Natural killer cell treated with Interleukin-12 subunit alpha and Interleukin-12 subunit beta and Interleukin-15 and Interleukin-18, amount 100 ng/mL, for 72 hours (primary cell): ENCODE results near the gene FN1. TPM values are rescaled to one million over a fixed set of nuclear protein-coding genes. Genes with fewer than 3 reads are reported as not detected.

Source experiments
- ATAC-seq, 2 donors: fragments of 150-1000 bp; cut with Tn5 transposase in 1 of 2; sonication (Bioruptor Pico), chemical (Tn5 transposase) in 1 of 2; 2 replicates each; pipeline ENCODE4 v1.10.0; 2021
- DNase-seq: peaks from one replicate; pipeline ENCODE4 v3.0.0; 2022; ENCODE audit warnings: low spot score
- H3K27ac Mint-ChIP-seq, 2 donors: 1 replicate in 1 of 2; 2 replicates in 1 of 2; pipeline ENCODE4 v1.8.0; 2022; ENCODE audit warnings: mixed read lengths in 2 of 2, mild to moderate bottlenecking in 1 of 2, moderate library complexity in 1 of 2
- H3K27me3 Mint-ChIP-seq, 2 donors: 1 replicate in 1 of 2; 2 replicates in 1 of 2; pipeline ENCODE4 v1.8.0; 2022; ENCODE audit warnings: mixed read lengths in 2 of 2
- H3K36me3 Mint-ChIP-seq: one replicate; pipeline ENCODE4 v1.8.0; 2022; ENCODE audit warnings: mixed read lengths
- H3K4me1 Mint-ChIP-seq, 2 donors: 1 replicate in 1 of 2; 2 replicates in 1 of 2; pipeline ENCODE4 v1.8.0; 2022; ENCODE audit warnings: low read depth in 2 of 2, mixed read lengths in 2 of 2, mild to moderate bottlenecking in 1 of 2
- H3K4me3 Mint-ChIP-seq: one replicate; pipeline ENCODE4 v1.8.0; 2022; ENCODE audit warnings: mixed read lengths
- H3K9me3 Mint-ChIP-seq: 2 replicates; pipeline ENCODE4 v1.8.0; 2022; ENCODE audit warnings: mixed read lengths
- total RNA-seq, 2 donors: library from RNA; stranded (reverse); gene quantifications; one replicate each; pipeline ENCODE4 v1.2.3, GENCODE V29; 2022

The FN1 gene
- total RNA-seq, 2 donors from 2014 or later, result 8.7 to 8.8 TPM

DNA sequence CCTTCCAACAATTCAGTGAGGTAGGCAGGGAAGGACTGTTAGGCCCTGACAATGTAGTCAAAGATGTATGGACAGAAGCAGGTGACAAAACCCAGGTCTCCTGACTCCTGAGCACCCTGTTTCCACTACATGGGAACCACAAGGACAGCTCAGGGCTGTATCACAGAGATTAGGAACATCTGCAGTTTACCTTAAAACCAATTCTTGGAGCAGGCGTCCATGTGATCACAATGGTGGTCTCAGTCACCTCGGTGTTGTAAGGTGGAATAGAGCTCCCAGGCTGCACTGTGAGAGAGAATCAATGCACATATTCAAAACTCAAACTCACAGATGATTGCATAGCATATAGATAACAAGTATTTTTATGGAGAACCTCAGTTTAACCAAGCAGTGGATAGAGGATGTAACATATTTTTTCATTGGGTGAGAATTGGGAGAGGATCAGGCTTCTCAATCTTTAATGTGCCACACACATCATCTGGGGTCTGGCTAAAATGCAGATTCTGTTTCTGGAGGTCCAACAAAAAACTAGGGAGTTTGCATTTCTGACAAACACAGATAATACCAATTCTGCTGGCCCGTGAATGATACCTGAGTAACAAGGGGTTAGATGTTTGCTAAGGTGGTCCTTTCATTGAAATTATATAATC, 36.7 kb downstream of the FN1 start:
- no peak overlapping the region for H3K27ac Mint-ChIP-seq
- DNase-seq (no peak), ATAC-seq (no peak)
- no peaks in the 10 kb centered on the region for H3K4me1 Mint-ChIP-seq
- no peaks in the 10 kb centered on the region for H3K9me3 Mint-ChIP-seq
- no peaks in the 10 kb centered on the region for H3K36me3 Mint-ChIP-seq
- H3K4me3 Mint-ChIP-seq, result no peak overlapping the region
- peaks cover 5 to 15% of the 10 kb centered on the region in 2 donors for H3K27me3 Mint-ChIP-seq

GRCh38 chr2:215397632-215398341, 38.1 kb downstream of the FN1 start:
- no peaks in the 10 kb centered on the region for H3K9me3 Mint-ChIP-seq
- no peaks in the 10 kb centered on the region for H3K4me1 Mint-ChIP-seq
- DNase-seq (no peak), ATAC-seq (no peak)
- H3K36me3 Mint-ChIP-seq, result no peaks in the 10 kb centered on the region
- no peak overlapping the region for H3K27ac Mint-ChIP-seq
- peaks cover 5 to 18% of the 10 kb centered on the region in 2 donors for H3K27me3 Mint-ChIP-seq
- H3K4me3 Mint-ChIP-seq, result no peak overlapping the region

GRCh38 chr2:215396595-215397313, 39.1 kb downstream of the FN1 start:
- no peak overlapping the region for H3K4me3 Mint-ChIP-seq
- DNase-seq (no peak), ATAC-seq (peak in 1 of 2 donors; percentile 28)
- H3K36me3 Mint-ChIP-seq, result no peaks in the 10 kb centered on the region
- H3K9me3 Mint-ChIP-seq, result no peaks in the 10 kb centered on the region
- H3K4me1 Mint-ChIP-seq, result no peaks in the 10 kb centered on the region
- H3K27me3 Mint-ChIP-seq, result peaks cover 5 to 21% of the 10 kb centered on the region in 2 donors
- H3K27ac Mint-ChIP-seq, result no peak overlapping the region

- no peaks in the 10 kb centered on the region for H3K36me3 Mint-ChIP-seq
- no peak for DNase-seq
- H3K27ac Mint-ChIP-seq, result no peak overlapping the region
- peaks cover 7 to 21% of the 10 kb centered on the region in 2 donors for H3K27me3 Mint-ChIP-seq
- no peaks in the 10 kb centered on the region for H3K9me3 Mint-ChIP-seq
- no peak for ATAC-seq
- no peaks in the 10 kb centered on the region for H3K4me1 Mint-ChIP-seq
- no peak overlapping the region for H3K4me3 Mint-ChIP-seq
Observed at GRCh38 chr2:215395687-215396460, 40.0 kb downstream of the FN1 start.

DNA sequence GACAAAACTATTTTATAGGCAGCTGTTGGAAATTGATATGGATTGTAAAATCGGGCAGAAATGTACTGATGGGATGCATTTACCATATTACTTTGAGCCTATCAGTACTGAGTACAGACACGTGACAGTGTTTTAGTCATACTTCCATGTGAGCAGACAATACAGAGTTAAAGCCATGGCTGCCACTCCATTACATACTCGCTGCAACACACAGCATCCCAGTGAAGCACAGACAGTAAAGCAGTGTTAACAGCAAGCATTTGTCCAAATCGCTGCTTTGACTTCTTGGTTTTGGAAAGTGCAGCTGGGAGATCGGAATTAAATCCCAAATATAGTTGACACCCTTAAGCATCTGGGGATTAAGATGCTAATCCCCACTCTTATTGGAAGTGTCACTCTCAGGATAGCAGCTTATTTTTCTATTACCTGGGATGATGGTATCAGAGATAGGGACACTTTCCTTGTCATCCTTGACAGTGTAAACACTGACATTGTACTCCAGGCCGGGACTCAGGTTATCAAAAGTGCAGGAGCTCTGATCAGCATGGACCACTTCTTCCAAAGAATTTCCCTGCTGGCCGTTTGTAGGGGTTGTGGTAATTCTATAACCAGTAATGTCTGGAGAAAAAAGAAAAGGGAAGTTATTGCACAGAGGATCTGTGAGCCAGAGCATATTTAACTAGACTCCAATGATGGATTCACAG, 41.6 kb downstream of the FN1 start:
- no peaks in the 10 kb centered on the region for H3K9me3 Mint-ChIP-seq
- DNase-seq, result no peak

DNA sequence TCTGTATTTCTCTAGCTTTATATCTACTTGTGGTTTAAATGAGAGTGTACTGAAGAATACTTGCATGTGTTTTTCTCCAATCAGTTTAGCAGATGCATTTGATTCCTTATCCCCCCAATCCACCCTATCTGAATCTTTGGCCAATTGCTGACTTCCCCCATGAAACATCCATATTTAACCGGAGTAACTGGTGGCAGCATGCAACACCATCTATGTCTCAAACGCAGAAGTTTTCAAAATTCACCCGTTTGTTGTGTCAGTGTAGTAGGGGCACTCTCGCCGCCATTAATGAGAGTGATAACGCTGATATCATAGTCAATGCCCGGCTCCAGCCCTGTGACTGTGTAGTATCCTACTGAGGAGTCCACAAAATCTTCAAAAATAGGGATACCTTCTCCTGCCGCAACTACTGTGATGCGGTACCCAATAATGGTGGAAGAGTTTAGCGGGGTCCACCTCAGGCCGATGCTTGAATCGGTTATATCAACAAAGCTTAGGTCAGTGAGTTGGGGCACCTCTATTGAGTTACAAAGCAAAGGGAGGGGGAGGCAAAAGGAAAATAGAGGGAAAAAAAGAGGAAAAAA, 43.1 kb downstream of the FN1 start:
- H3K36me3 Mint-ChIP-seq, result no peaks in the 10 kb centered on the region
- no peak overlapping the region for H3K4me3 Mint-ChIP-seq
- peaks cover 5 to 7% of the 10 kb centered on the region in 2 donors for H3K27me3 Mint-ChIP-seq
- H3K27ac Mint-ChIP-seq, result no peak overlapping the region
- no peaks in the 10 kb centered on the region for H3K4me1 Mint-ChIP-seq
- DNase-seq, result no peak
- H3K9me3 Mint-ChIP-seq, result no peaks in the 10 kb centered on the region
- ATAC-seq, result no peak

More for the DNA sequence above, 41.6 kb downstream of the FN1 start:
- H3K27ac Mint-ChIP-seq, result no peak overlapping the region
- H3K4me1 Mint-ChIP-seq, result no peaks in the 10 kb centered on the region
- H3K36me3 Mint-ChIP-seq, result no peaks in the 10 kb centered on the region
- no peak overlapping the region for H3K4me3 Mint-ChIP-seq
- no peak for ATAC-seq
- H3K27me3 Mint-ChIP-seq, result peaks cover 7 to 17% of the 10 kb centered on the region in 2 donors

DNA sequence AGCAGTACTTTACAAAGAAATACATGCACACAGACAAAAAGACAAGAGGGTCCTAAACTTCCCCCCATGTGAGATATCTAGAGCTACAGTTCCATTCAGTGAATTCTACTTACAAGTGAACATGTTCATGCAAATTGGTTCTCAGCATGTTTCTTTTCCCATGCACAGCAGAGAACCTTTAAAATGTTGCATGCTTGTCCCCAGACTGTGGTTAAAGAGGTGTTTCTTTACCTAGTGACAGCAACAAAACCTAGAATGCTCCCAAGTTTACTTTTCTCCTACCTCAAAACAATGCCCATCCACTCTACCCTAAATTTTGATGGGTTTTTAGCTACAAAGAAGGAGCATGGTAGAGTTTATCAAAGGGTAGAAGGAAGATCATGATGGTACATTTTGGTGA, 43.7 kb downstream of the FN1 start:
- Mint-ChIP-seq H3K27me3 (peaks cover 5 to 7% of the 10 kb centered on the region in 2 donors), H3K36me3 (no peaks in the 10 kb centered on the region), H3K4me1 (no peaks in the 10 kb centered on the region), H3K27ac (no peak overlapping the region), H3K9me3 (no peaks in the 10 kb centered on the region), H3K4me3 (no peak overlapping the region)
- ATAC-seq (no peak), DNase-seq (no peak)

DNA sequence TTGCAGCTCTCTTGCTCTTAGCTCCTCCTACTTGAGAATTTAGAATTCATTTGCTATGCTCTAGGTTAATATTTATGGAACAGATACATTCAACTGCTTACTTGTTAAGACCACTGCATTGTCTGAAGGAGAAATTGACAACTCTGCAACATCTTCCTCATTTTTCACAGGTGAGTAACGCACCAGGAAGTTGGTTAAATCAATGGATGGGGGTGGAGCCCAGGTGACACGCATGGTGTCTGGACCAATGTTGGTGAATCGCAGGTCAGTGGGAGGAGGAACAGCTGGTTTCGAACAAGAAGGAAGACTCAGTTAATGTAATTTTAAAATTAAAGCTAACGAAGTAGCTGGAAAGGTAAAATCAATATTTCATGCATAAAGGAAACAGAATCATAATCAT, 44.3 kb downstream of the FN1 start:
- Mint-ChIP-seq H3K27ac (no peak overlapping the region), H3K4me3 (no peak overlapping the region), H3K27me3 (peaks cover 5 to 7% of the 10 kb centered on the region in 2 donors), H3K4me1 (no peaks in the 10 kb centered on the region), H3K9me3 (no peaks in the 10 kb centered on the region), H3K36me3 (no peaks in the 10 kb centered on the region)
- no peak for ATAC-seq
- DNase-seq, result no peak

GRCh38 chr2:215390550-215390913, 45.3 kb downstream of the FN1 start:
- no peak for DNase-seq
- Mint-ChIP-seq H3K9me3 (no peaks in the 10 kb centered on the region), H3K4me3 (no peak overlapping the region), H3K27me3 (peaks cover 5% of the 10 kb centered on the region in 2 donors), H3K36me3 (no peaks in the 10 kb centered on the region), H3K27ac (no peak overlapping the region), H3K4me1 (no peaks in the 10 kb centered on the region)
- no peak for ATAC-seq

- Mint-ChIP-seq H3K27ac (no peak overlapping the region), H3K9me3 (no peaks in the 10 kb centered on the region)
Observed at GRCh38 chr2:215388002-215388728, 47.7 kb downstream of the FN1 start.

GRCh38 chr2:215386566-215386965, 49.3 kb downstream of the FN1 start:
- Mint-ChIP-seq H3K4me1 (no peaks in the 10 kb centered on the region), H3K27ac (no peak overlapping the region), H3K36me3 (no peaks in the 10 kb centered on the region), H3K27me3 (peaks cover 0 to 1% of the 10 kb centered on the region in 2 donors), H3K4me3 (no peak overlapping the region), H3K9me3 (no peaks in the 10 kb centered on the region)
- DNase-seq, result no peak
- no peak for ATAC-seq

More at GRCh38 chr2:215388002-215388728, 47.7 kb downstream of the FN1 start:
- no peaks in the 10 kb centered on the region for H3K4me1 Mint-ChIP-seq
- no peak overlapping the region for H3K4me3 Mint-ChIP-seq
- no peaks in the 10 kb centered on the region for H3K36me3 Mint-ChIP-seq
- no peak for ATAC-seq
- H3K27me3 Mint-ChIP-seq, result peaks cover 2 to 5% of the 10 kb centered on the region in 2 donors
- no peak for DNase-seq

DNA sequence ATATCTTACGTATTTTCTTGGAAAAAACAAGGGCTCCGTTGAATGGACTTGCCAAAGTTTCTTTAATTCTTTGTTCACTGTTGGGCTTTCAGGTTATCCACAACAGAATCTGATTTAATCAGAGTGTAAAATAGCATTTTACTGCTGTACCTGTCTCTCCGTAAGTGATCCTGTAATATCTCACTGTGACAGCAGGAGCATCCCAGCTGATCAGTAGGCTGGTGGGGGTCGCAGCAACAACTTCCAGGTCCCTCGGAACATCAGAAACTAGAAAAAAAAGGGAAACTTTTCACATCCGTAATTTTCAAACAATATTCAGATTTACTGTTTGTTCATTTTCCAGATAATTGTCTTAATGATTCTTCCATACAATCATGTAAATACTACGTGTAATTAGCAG, 51.2 kb downstream of the FN1 start:
- Mint-ChIP-seq H3K27ac (no peak overlapping the region), H3K27me3 (no peaks in the 10 kb centered on the region), H3K9me3 (no peaks in the 10 kb centered on the region), H3K4me3 (no peak overlapping the region), H3K4me1 (no peaks in the 10 kb centered on the region), H3K36me3 (no peaks in the 10 kb centered on the region)
- ATAC-seq (no peak), DNase-seq (no peak)
